GM23338 (cell line): ENCODE results near the gene BDH1. TPM values are rescaled to one million over a fixed set of nuclear protein-coding genes. Genes with fewer than 3 reads are reported as not detected.
A peak's percentile ranks its signal among the peaks of the same experiment; 100 is the strongest.

Experiments
- ATAC-seq: fragments of 200-7000 bp; cut with Tn5 transposase; 3 replicates; pipeline ENCODE4 v1.9.1; 2020
- DNase-seq: peaks from one replicate; pipeline ENCODE4 v3.0.0-alpha.2; 2015; ENCODE audit warnings: low spot score
- H2AFZ ChIP-seq: fragments of 200-600 bp; sonication (generic); 2 replicates; pipeline ENCODE4 v1.8.0; 2016; ENCODE audit warnings: antibody characterized with exemption, mild to moderate bottlenecking, moderate library complexity
- H3F3A ChIP-seq: fragments of 200-600 bp; sonication (generic); replicated peaks from 2 replicates; pipeline ENCODE4 v1.8.0; 2017; ENCODE audit warnings: antibody characterized with exemption, mixed run types, low read depth
- H3K27ac ChIP-seq: fragments of 200-600 bp; sonication (generic); 2 replicates; pipeline ENCODE4 v1.6.1; 2016; ENCODE audit warnings: low read depth
- H3K27me3 ChIP-seq: fragments of 200-600 bp; sonication (generic); 2 replicates; pipeline ENCODE4 v1.8.0; 2016; ENCODE audit warnings: mild to moderate bottlenecking, mixed run types, moderate library complexity; ENCODE audit not compliant: insufficient read depth
- H3K36me3 ChIP-seq: fragments of 200-600 bp; sonication (generic); 2 replicates; pipeline ENCODE4 v1.8.0; 2016; ENCODE audit warnings: mild to moderate bottlenecking; ENCODE audit not compliant: insufficient read depth
- H3K4me1 ChIP-seq: fragments of 200-600 bp; sonication (generic); 2 replicates; pipeline ENCODE4 v1.8.0; 2016; ENCODE audit warnings: mild to moderate bottlenecking, moderate library complexity; ENCODE audit not compliant: insufficient read depth
- H3K4me2 ChIP-seq: fragments of 200-600 bp; sonication (generic); 2 replicates; pipeline ENCODE4 v1.7.1; 2017; ENCODE audit warnings: mixed run types
- H3K4me3 ChIP-seq: fragments of 200-600 bp; sonication (generic); 2 replicates; pipeline ENCODE4 v1.6.1; 2016; ENCODE audit warnings: mixed run types
- H3K79me2 ChIP-seq: fragments of 200-600 bp; sonication (generic); replicated peaks from 2 replicates; pipeline ENCODE4 v1.8.0; 2017; ENCODE audit warnings: mild to moderate bottlenecking; ENCODE audit not compliant: insufficient read depth
- H3K9me2 ChIP-seq: fragments of 200-600 bp; sonication (generic); 2 replicates; pipeline ENCODE4 v1.8.0; 2017; ENCODE audit not compliant: insufficient read depth
- H4K20me1 ChIP-seq: fragments of 200-600 bp; sonication (generic); replicated peaks from 2 replicates; pipeline ENCODE4 v1.8.0; 2017; ENCODE audit warnings: mild to moderate bottlenecking; ENCODE audit not compliant: insufficient read depth
- H3K27ac Mint-ChIP-seq: 2 replicates; pipeline ENCODE4 v1.8.0; 2020; ENCODE audit warnings: inconsistent platforms, mild to moderate bottlenecking, moderate library complexity, mixed read lengths
- H3K27me3 Mint-ChIP-seq: 3 replicates; pipeline ENCODE4 v1.8.0; 2022; ENCODE audit warnings: low read depth, mild to moderate bottlenecking, moderate library complexity, mixed read lengths, inconsistent platforms; ENCODE audit not compliant: insufficient read depth, poor library complexity
- H3K36me3 Mint-ChIP-seq: 3 replicates; pipeline ENCODE4 v1.8.0; 2021; ENCODE audit warnings: low read depth, mild to moderate bottlenecking, inconsistent platforms, moderate library complexity, mixed read lengths
- H3K4me1 Mint-ChIP-seq: 3 replicates; pipeline ENCODE4 v1.8.0; 2020; ENCODE audit warnings: mild to moderate bottlenecking, inconsistent platforms, mixed read lengths
- H3K4me3 Mint-ChIP-seq: 3 replicates; pipeline ENCODE4 v1.8.0; 2021; ENCODE audit warnings: moderate library complexity, mild to moderate bottlenecking, inconsistent platforms, mixed read lengths
- H3K9me3 Mint-ChIP-seq: 3 replicates; pipeline ENCODE4 v1.8.0; 2020; ENCODE audit warnings: moderate library complexity, mild to moderate bottlenecking, inconsistent platforms, mixed read lengths
- CREB1 ChIP-seq: fragments of 250-450 bp; sonication (Bioruptor Pico); IDR thresholded peaks from 2 replicates; pipeline ENCODE4 v1.5.0; 2020; ENCODE audit warnings: low read depth, mild to moderate bottlenecking, moderate library complexity
- CTCF ChIP-seq, 2 experiments: fragments of 200-600 bp in 1 of 2; sonication (generic) in 1 of 2; conservative IDR thresholded peaks; 2 replicates each; pipeline versions ENCODE4 v1.5.1 to v1.6.1; 2016 to 2017; ENCODE audit warnings: antibody characterized with exemption in 2 of 2, low read depth in 2 of 2, mild to moderate bottlenecking in 2 of 2, moderate library complexity in 1 of 2
- ETS1 ChIP-seq: IDR thresholded peaks from 2 replicates; pipeline ENCODE4 v1.6.1; 2016; ENCODE audit warnings: antibody characterized with exemption
- EZH2 ChIP-seq: fragments of 200-600 bp; sonication (generic); IDR thresholded peaks from one replicate; pipeline ENCODE4 v1.8.0; 2017; ENCODE audit warnings: antibody characterized with exemption, mild to moderate bottlenecking, low read depth; ENCODE audit not compliant: unreplicated experiment
- EZH2phosphoT487 ChIP-seq: fragments of 200-600 bp; sonication (generic); IDR thresholded peaks from one replicate; pipeline ENCODE4 v1.8.1; 2018; ENCODE audit warnings: antibody characterized with exemption; ENCODE audit not compliant: unreplicated experiment
- JUNB ChIP-seq: IDR thresholded peaks from one replicate; pipeline ENCODE4 v1.6.1; 2016; ENCODE audit warnings: antibody characterized with exemption; ENCODE audit not compliant: unreplicated experiment
- NANOG ChIP-seq: IDR thresholded peaks from 2 replicates; pipeline ENCODE4 v1.6.1; 2016; ENCODE audit warnings: antibody characterized with exemption, borderline replicate concordance
- POLR2AphosphoS5 ChIP-seq: IDR thresholded peaks from 2 replicates; pipeline ENCODE4 v1.6.1; 2016; ENCODE audit warnings: antibody characterized with exemption, low read depth
- REST ChIP-seq: IDR thresholded peaks from one replicate; pipeline ENCODE4 v1.6.1; 2018; ENCODE audit warnings: antibody characterized with exemption; ENCODE audit not compliant: unreplicated experiment
- STAT1 ChIP-seq: IDR thresholded peaks from one replicate; pipeline ENCODE4 v1.6.1; 2016; ENCODE audit warnings: antibody characterized with exemption; ENCODE audit not compliant: unreplicated experiment
- ZNF114 ChIP-seq: fragments of 250-450 bp; sonication (Bioruptor Pico); IDR thresholded peaks from 2 replicates; pipeline ENCODE4 v1.5.0; 2020; ENCODE audit warnings: mild to moderate bottlenecking, moderate library complexity
- ZNF331 ChIP-seq: fragments of 250-450 bp; sonication (Bioruptor Pico); IDR thresholded peaks from 2 replicates; pipeline ENCODE4 v1.5.0; 2020; ENCODE audit warnings: low read depth, mild to moderate bottlenecking, moderate library complexity
- polyA plus RNA-seq: library from polyadenylated mRNA; unstranded; fragments of >200 nt; fragmentation: Nextera tagmentation; extraction: Ambion mirVana; gene quantifications from 2 replicates; pipeline ENCODE4 v1.2.1, GENCODE V29; 2016
- total RNA-seq: library from RNA; depleted of rRNA; stranded (reverse); fragments of >200 nt; shearing (Covaris generic); gene quantifications from 2 replicates; pipeline ENCODE4 v1.2.3, GENCODE V29; 2014

BDH1 gene
- total and polyA plus RNA-seq, 2 experiments from 2014 or later, result 18.1 to 19.3 TPM

- Histone ChIP-seq H3F3A (0 out of 2 replicates have a peak, but pooled peaks cover 4% of the 10 kb centered on the region), H3K36me3 (no peaks in the 10 kb centered on the region), H3K79me2 (no peaks in the 10 kb centered on the region), H2AFZ (no peak overlapping the region), H3K4me3 (no peak overlapping the region), H3K4me1 (no peaks in the 10 kb centered on the region), H3K9me2 (0 out of 2 replicates have a peak, but pooled peaks cover 2% of the 10 kb centered on the region), H3K4me2 (no peak overlapping the region), H3K27me3 (no peaks in the 10 kb centered on the region), H3K27ac (no peak overlapping the region), H4K20me1 (no peaks in the 10 kb centered on the region)
- H3K27ac Mint-ChIP-seq, result no peak overlapping the region
- H3K4me1 Mint-ChIP-seq, result no peaks in the 10 kb centered on the region; the same call in 2 of the 3 replicates
- H3K4me3 Mint-ChIP-seq, result no peak overlapping the region
- TF ChIP-seq ZNF331 (CRISPR knock-in tag), result peak; percentile 95
- no peak for TF ChIP-seq CREB1 (CRISPR knock-in tag)
- H3K9me3 Mint-ChIP-seq, result peaks cover 15% of the 10 kb centered on the region
- DNase-seq (no peak), ATAC-seq (no peak)
- H3K36me3 Mint-ChIP-seq, result peaks cover 8% of the 10 kb centered on the region
- peaks cover 5% of the 10 kb centered on the region for H3K27me3 Mint-ChIP-seq
These were observed 57.1 kb downstream of the BDH1 start for GRCh38 chr3:197498499-197499241.

- Histone ChIP-seq H3K27ac (no peak overlapping the region), H3K4me1 (no peaks in the 10 kb centered on the region), H3K27me3 (no peaks in the 10 kb centered on the region), H4K20me1 (no peaks in the 10 kb centered on the region), H3K36me3 (no peaks in the 10 kb centered on the region), H3K9me2 (0 out of 2 replicates have a peak, but pooled peaks cover 2% of the 10 kb centered on the region), H3K4me3 (no peak overlapping the region), H2AFZ (no peak overlapping the region), H3K79me2 (no peaks in the 10 kb centered on the region), H3K4me2 (no peak overlapping the region), H3F3A (no peaks in the 10 kb centered on the region)
- DNase-seq (no peak), ATAC-seq (no peak)
- Mint-ChIP-seq H3K27me3 (peaks cover 3% of the 10 kb centered on the region), H3K9me3 (peaks cover 15% of the 10 kb centered on the region), H3K36me3 (peaks cover 8% of the 10 kb centered on the region), H3K27ac (no peak overlapping the region), H3K4me3 (no peak overlapping the region), H3K4me1 (peaks cover 3% of the 10 kb centered on the region; the same call in 1 of the 3 replicates)
- TF ChIP-seq POLR2AphosphoS5, result no peak
- TF ChIP-seq REST, result no peak
- TF ChIP-seq EZH2phosphoT487, result no peak
- TF ChIP-seq EZH2, result no peak
- TF ChIP-seq STAT1, result no peak
- no peak for TF ChIP-seq ZNF114 (CRISPR knock-in tag)
- TF ChIP-seq ETS1, result no peak
- TF ChIP-seq JUNB, result no peak
- TF ChIP-seq ZNF331 (CRISPR knock-in tag), result no peak
- TF ChIP-seq CTCF (conservative IDR thresholded peaks at IDR 0.05; ENCODE audit: low read depth in 2 of 2), result no peak
- TF ChIP-seq NANOG, result no peak
These were observed 59.0 kb downstream of the BDH1 start for GRCh38 chr3:197496746-197497125.
